Measurements from ENCODE around the gene ITGA11. TPM values are rescaled to one million over a fixed set of nuclear protein-coding genes. Genes with fewer than 3 reads are reported as not detected.

The ITGA11 gene
- total RNA-seq, 1 donor from 2014 or later = 0.22 TPM

DNA sequence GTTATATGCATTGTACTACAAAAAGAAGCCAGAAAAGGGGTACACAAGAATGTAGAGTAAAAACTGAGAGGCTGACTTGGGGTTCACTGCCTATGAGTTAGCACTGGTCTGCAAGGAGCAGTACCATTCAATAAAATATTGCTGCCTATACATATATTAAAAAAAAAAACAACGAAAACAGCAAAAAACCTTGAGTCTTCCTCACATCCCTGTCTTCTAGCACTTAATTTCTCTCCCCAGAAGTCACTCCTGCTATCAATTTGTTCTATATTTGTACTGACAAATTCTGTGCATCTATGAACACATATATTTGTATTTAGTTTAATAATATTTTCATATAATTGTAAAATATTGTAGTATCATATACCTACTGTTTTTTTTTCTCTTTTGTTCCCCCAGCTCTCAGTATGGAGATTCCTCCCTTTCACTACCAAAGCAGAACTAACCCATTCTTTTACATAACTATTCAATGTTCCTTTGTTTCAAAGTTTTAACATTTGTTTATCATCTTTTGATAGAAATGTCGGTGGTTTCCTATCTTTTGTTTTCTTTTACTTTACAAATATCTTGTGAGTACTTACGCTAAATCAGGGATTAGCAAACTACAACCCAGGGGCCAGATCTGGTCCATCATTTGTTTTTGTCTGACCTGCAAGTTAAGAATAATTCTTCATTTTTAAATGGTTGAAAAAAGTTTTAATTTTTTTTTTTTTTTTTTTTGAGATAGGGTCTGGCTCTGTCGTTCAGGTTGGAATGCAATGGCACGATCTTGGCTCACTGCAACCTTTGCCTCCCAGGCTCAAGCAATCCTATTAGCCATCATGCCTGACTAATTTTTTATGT lies 169.2 kb downstream of the ITGA11 start:
- Mint-ChIP-seq H3K27ac (ENCODE audit: unreplicated experiment) (no peak overlapping the region), H3K4me3 (ENCODE audit: unreplicated experiment) (no peak overlapping the region), H3K9me3 (ENCODE audit: unreplicated experiment) (no peaks in the 10 kb centered on the region), H3K27me3 (ENCODE audit: unreplicated experiment) (no peaks in the 10 kb centered on the region), H3K4me1 (ENCODE audit: low read depth, unreplicated experiment) (no peaks in the 10 kb centered on the region), H3K36me3 (ENCODE audit: unreplicated experiment) (no peaks in the 10 kb centered on the region)
- TF ChIP-seq, protein P1, sequence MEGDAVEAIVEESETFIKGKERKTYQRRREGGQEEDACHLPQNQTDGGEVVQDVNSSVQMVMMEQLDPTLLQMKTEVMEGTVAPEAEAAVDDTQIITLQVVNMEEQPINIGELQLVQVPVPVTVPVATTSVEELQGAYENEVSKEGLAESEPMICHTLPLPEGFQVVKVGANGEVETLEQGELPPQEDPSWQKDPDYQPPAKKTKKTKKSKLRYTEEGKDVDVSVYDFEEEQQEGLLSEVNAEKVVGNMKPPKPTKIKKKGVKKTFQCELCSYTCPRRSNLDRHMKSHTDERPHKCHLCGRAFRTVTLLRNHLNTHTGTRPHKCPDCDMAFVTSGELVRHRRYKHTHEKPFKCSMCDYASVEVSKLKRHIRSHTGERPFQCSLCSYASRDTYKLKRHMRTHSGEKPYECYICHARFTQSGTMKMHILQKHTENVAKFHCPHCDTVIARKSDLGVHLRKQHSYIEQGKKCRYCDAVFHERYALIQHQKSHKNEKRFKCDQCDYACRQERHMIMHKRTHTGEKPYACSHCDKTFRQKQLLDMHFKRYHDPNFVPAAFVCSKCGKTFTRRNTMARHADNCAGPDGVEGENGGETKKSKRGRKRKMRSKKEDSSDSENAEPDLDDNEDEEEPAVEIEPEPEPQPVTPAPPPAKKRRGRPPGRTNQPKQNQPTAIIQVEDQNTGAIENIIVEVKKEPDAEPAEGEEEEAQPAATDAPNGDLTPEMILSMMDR (IDR thresholded peaks at IDR 0.05; ENCODE audit: partially characterized antibody, unreplicated experiment) = no peak
- DNase-seq = no peak

DNA sequence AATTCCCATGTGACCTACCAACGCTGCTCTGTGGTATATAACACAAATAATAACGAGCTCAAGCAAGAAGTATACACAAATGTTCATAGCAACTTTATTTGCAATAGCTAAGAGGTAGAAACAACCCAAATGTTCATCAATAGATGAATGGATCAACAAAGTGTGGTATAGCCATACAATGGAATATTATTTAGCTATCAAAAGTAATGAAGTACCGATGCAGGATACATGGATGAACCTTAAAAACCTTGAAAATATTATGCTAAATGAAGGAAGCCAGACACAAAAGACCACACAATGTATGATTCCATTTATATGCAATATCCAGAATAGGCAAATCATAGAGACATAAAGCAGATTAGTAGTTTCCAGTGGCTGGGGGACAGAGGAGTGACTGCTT lies 170.0 kb downstream of the ITGA11 start:
- Mint-ChIP-seq H3K27me3 (ENCODE audit: unreplicated experiment) (no peaks in the 10 kb centered on the region), H3K9me3 (ENCODE audit: unreplicated experiment) (no peaks in the 10 kb centered on the region), H3K36me3 (ENCODE audit: unreplicated experiment) (no peaks in the 10 kb centered on the region), H3K4me3 (ENCODE audit: unreplicated experiment) (no peak overlapping the region), H3K27ac (ENCODE audit: unreplicated experiment) (no peak overlapping the region), H3K4me1 (ENCODE audit: low read depth, unreplicated experiment) (no peaks in the 10 kb centered on the region)
- TF ChIP-seq, protein P1 (IDR thresholded peaks at IDR 0.05; ENCODE audit: partially characterized antibody, unreplicated experiment) = no peak
- no peak for DNase-seq

DNA sequence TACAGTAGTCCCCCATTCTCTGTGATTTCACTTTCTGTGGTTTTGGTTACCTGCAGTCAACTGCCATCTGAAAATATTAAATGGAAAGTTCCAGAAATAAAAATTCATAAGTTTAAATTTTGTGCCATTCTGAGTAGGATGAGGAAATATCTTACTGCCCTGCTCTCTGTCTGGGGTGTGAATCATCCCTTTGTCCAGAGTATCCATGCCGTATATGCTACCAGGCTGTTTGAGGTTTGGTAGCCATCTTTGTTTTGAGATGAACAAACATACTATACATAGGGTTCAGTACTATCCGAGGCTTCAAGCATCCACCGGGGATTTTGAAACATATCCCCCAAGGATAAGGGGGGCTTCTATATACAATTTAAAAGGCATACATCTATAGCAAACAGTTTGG lies 170.7 kb downstream of the ITGA11 start:
- Mint-ChIP-seq H3K9me3 (ENCODE audit: unreplicated experiment) (no peaks in the 10 kb centered on the region), H3K4me3 (ENCODE audit: unreplicated experiment) (no peak overlapping the region), H3K27me3 (ENCODE audit: unreplicated experiment) (no peaks in the 10 kb centered on the region), H3K27ac (ENCODE audit: unreplicated experiment) (no peak overlapping the region), H3K36me3 (ENCODE audit: unreplicated experiment) (no peaks in the 10 kb centered on the region), H3K4me1 (ENCODE audit: low read depth, unreplicated experiment) (no peaks in the 10 kb centered on the region)
- TF ChIP-seq, protein P1 (IDR thresholded peaks at IDR 0.05; ENCODE audit: partially characterized antibody, unreplicated experiment) = no peak
- DNase-seq = no peak

DNA sequence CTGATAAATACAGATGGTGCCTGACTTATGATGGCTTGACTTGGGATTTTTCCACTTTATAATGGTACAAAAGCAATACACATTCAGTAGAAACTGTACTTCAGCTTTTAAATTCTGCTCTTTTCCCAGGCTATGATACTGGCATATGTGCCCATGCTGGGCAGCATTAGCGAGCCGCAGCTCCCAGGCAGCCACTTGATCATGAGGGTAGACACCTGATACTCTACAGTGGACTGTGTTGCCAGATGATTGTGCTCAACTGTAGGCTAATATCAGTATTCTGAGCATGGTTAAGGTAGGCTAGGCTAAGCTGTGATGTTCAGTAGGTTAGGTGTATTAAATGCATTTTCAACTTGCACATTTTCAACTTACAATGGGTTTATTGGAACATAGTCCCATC lies 172.1 kb downstream of the ITGA11 start:
- Mint-ChIP-seq H3K4me1 (ENCODE audit: low read depth, unreplicated experiment) (no peaks in the 10 kb centered on the region), H3K36me3 (ENCODE audit: unreplicated experiment) (no peaks in the 10 kb centered on the region), H3K9me3 (ENCODE audit: unreplicated experiment) (no peaks in the 10 kb centered on the region), H3K27ac (ENCODE audit: unreplicated experiment) (no peak overlapping the region), H3K4me3 (ENCODE audit: unreplicated experiment) (no peak overlapping the region), H3K27me3 (ENCODE audit: unreplicated experiment) (no peaks in the 10 kb centered on the region)
- TF ChIP-seq, protein P1 (IDR thresholded peaks at IDR 0.05; ENCODE audit: partially characterized antibody, unreplicated experiment) = no peak
- no peak for DNase-seq

DNA sequence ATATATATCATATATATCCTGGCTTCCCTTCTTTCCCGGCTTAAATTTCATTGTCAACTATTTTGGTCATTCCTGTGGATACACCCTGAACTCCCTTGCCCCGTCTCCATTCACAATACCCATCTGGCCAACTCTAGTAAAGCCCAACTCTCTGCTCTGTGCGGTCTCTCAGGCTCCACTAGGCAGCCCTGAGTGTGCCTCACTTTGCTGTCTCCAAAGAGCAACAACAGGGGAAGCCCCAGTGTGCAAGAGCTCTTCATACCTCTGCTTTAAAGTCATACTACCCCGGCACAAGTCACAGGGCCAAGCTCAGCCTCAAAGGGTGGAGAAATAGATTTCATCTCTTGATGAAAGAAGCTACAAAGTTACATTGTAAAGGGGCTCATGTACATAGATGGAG lies 173.3 kb downstream of the ITGA11 start:
- Mint-ChIP-seq H3K36me3 (ENCODE audit: unreplicated experiment) (no peaks in the 10 kb centered on the region), H3K27ac (ENCODE audit: unreplicated experiment) (no peak overlapping the region), H3K9me3 (ENCODE audit: unreplicated experiment) (no peaks in the 10 kb centered on the region), H3K4me1 (ENCODE audit: low read depth, unreplicated experiment) (no peaks in the 10 kb centered on the region), H3K27me3 (ENCODE audit: unreplicated experiment) (peaks cover 1% of the 10 kb centered on the region), H3K4me3 (ENCODE audit: unreplicated experiment) (no peak overlapping the region)
- DNase-seq = no peak
- TF ChIP-seq, protein P1 (IDR thresholded peaks at IDR 0.05; ENCODE audit: partially characterized antibody, unreplicated experiment) = no peak
